Osteocyte (in vitro differentiated cells): Measurements from ENCODE around the gene CD6. TPM values are rescaled to one million over a fixed set of nuclear protein-coding genes. Genes with fewer than 3 reads are reported as not detected.
A peak's percentile ranks its signal among the peaks of the same experiment; 100 is the strongest.

Source experiments
- DNase-seq: peaks from one replicate; pipeline ENCODE4 v3.0.0; 2021; ENCODE audit warnings: mixed read lengths; ENCODE audit not compliant: unreplicated experiment; ENCODE audit errors: extremely low spot score
- H3K27ac Mint-ChIP-seq: one replicate; pipeline ENCODE4 v1.8.0; 2021; ENCODE audit warnings: mild to moderate bottlenecking, mixed read lengths; ENCODE audit not compliant: unreplicated experiment
- H3K27me3 Mint-ChIP-seq: one replicate; pipeline ENCODE4 v1.8.0; 2021; ENCODE audit warnings: mixed read lengths; ENCODE audit not compliant: unreplicated experiment
- H3K36me3 Mint-ChIP-seq: one replicate; pipeline ENCODE4 v1.8.0; 2021; ENCODE audit warnings: mixed read lengths; ENCODE audit not compliant: unreplicated experiment
- H3K4me1 Mint-ChIP-seq: one replicate; pipeline ENCODE4 v1.8.0; 2021; ENCODE audit warnings: mixed read lengths; ENCODE audit not compliant: unreplicated experiment
- H3K4me3 Mint-ChIP-seq: one replicate; pipeline ENCODE4 v1.8.0; 2021; ENCODE audit warnings: mild to moderate bottlenecking, moderate library complexity, mixed read lengths; ENCODE audit not compliant: unreplicated experiment
- H3K9me3 Mint-ChIP-seq: one replicate; pipeline ENCODE4 v1.8.0; 2021; ENCODE audit warnings: mixed read lengths; ENCODE audit not compliant: unreplicated experiment
- CTCF ChIP-seq: fragments of 200-600 bp; sonication (generic); IDR thresholded peaks from 2 replicates; pipeline ENCODE4 v1.5.0; 2021; ENCODE audit warnings: antibody characterized with exemption, mild to moderate bottlenecking, moderate library complexity
- total RNA-seq: library from RNA; stranded (reverse); gene quantifications from 2 replicates; pipeline ENCODE4 v1.2.1, GENCODE V29; 2021

The CD6 gene
- total RNA-seq, 1 donor from 2014 or later = not detected

GRCh38 chr11:61007956-61008896, 36.7 kb downstream of the CD6 start:
- no peaks in the 10 kb centered on the region for H3K36me3 Mint-ChIP-seq
- no peak for TF ChIP-seq CTCF
- no peaks in the 10 kb centered on the region for H3K9me3 Mint-ChIP-seq
- H3K4me3 Mint-ChIP-seq = peak overlapping the region; percentile 55
- no peak overlapping the region for H3K27ac Mint-ChIP-seq
- no peak for DNase-seq
- H3K4me1 Mint-ChIP-seq = peaks cover 25% of the 10 kb centered on the region
- H3K27me3 Mint-ChIP-seq = peaks cover 3% of the 10 kb centered on the region

GRCh38 chr11:61008971-61009370, 37.5 kb downstream of the CD6 start:
- no peak for DNase-seq
- H3K27ac Mint-ChIP-seq = no peak overlapping the region
- no peak for TF ChIP-seq CTCF

GRCh38 chr11:61009392-61010275, 38.2 kb downstream of the CD6 start:
- Mint-ChIP-seq H3K4me1 (peaks cover 19% of the 10 kb centered on the region), H3K27ac (no peak overlapping the region), H3K36me3 (no peaks in the 10 kb centered on the region), H3K9me3 (no peaks in the 10 kb centered on the region), H3K27me3 (peaks cover 6% of the 10 kb centered on the region), H3K4me3 (no peak overlapping the region)
- TF ChIP-seq CTCF = no peak
- DNase-seq = no peak

More at GRCh38 chr11:61008971-61009370, 37.5 kb downstream of the CD6 start:
- Mint-ChIP-seq H3K9me3 (no peaks in the 10 kb centered on the region), H3K4me1 (peaks cover 22% of the 10 kb centered on the region), H3K36me3 (no peaks in the 10 kb centered on the region), H3K4me3 (no peak overlapping the region), H3K27me3 (peaks cover 6% of the 10 kb centered on the region)

GRCh38 chr11:61010466-61011228, 39.2 kb downstream of the CD6 start:
- no peak for DNase-seq
- H3K4me3 Mint-ChIP-seq = no peak overlapping the region
- H3K9me3 Mint-ChIP-seq = no peaks in the 10 kb centered on the region
- H3K36me3 Mint-ChIP-seq = no peaks in the 10 kb centered on the region
- TF ChIP-seq CTCF = no peak
- peaks cover 19% of the 10 kb centered on the region for H3K4me1 Mint-ChIP-seq
- no peak overlapping the region for H3K27ac Mint-ChIP-seq
- H3K27me3 Mint-ChIP-seq = peaks cover 6% of the 10 kb centered on the region
